Measurements from ENCODE around the gene CDC45. TPM values are rescaled to one million over a fixed set of nuclear protein-coding genes. Genes with fewer than 3 reads are reported as not detected.

CDC45 gene
- total and polyA plus RNA-seq, 9 donors: 0.46 to 2.2 (median 1.1) TPM; not detected in 3

DNA sequence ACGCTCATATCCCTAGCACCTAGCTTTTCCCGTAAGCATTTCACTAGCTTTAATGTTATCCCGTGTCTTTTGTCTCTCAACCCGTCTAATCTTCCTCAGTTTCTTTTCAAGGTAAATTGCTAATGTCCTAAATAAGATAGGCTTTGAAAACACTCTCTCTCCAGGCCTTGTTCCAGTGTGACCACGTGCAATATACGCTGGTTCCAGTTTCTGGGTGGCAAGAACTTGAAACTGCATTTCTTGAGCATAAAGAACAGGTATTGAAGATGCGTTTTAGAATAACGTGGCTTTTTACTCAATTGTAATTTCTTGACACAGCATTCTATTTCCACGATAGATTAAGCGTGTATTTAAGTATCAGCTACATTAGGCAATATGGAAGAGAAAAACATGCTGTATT is 1.1 kb downstream of the CDC45 start:
- 53 to 63% (median 53%) methylated on average over 10 of the region's 10 CpGs for WGBS, 3 donors
- peaks cover 7% of the 10 kb centered on the region for H3K4me1 ChIP-seq (ENCODE audit: insufficient read depth)
- intact Hi-C loops (cut with DNase I): no loop called here
- H3K9me3 ChIP-seq: no peaks in the 10 kb centered on the region
- DNase-seq: no peak
- H3K27me3 ChIP-seq: no peaks in the 10 kb centered on the region
- H3K4me3 ChIP-seq: no peak overlapping the region
- no peaks in the 10 kb centered on the region for H3K36me3 ChIP-seq
- TF ChIP-seq, protein P1, sequence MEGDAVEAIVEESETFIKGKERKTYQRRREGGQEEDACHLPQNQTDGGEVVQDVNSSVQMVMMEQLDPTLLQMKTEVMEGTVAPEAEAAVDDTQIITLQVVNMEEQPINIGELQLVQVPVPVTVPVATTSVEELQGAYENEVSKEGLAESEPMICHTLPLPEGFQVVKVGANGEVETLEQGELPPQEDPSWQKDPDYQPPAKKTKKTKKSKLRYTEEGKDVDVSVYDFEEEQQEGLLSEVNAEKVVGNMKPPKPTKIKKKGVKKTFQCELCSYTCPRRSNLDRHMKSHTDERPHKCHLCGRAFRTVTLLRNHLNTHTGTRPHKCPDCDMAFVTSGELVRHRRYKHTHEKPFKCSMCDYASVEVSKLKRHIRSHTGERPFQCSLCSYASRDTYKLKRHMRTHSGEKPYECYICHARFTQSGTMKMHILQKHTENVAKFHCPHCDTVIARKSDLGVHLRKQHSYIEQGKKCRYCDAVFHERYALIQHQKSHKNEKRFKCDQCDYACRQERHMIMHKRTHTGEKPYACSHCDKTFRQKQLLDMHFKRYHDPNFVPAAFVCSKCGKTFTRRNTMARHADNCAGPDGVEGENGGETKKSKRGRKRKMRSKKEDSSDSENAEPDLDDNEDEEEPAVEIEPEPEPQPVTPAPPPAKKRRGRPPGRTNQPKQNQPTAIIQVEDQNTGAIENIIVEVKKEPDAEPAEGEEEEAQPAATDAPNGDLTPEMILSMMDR (IDR thresholded peaks at IDR 0.05): no peak
- TF ChIP-seq EP300 (IDR thresholded peaks at IDR 0.05) (no peak), POLR2A (IDR thresholded peaks at IDR 0.05) (no peak)
- no peak overlapping the region for H3K27ac ChIP-seq

DNA sequence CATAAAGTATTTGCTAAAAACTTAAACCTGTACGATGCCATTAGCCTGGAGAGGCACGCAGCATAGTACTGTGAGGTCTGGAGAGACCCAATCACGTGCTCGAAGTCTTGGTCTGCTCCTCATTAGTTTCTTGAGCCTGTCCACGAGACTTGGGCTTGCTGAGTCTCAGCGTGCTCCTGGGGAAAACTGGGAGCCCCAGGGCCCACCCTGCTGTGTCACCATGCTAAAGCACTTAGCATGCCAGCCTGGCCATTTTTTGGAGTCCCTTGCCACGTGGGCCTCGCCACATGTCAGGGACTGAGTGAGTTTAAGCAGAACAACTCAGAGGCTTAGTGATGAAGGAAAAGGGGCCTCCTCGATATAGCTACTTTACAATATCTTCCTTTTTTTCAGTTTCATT is 2.6 kb downstream of the CDC45 start:
- Histone ChIP-seq H3K36me3 (no peaks in the 10 kb centered on the region), H3K27me3 (no peaks in the 10 kb centered on the region), H3K4me3 (no peak overlapping the region), H3K9me3 (no peaks in the 10 kb centered on the region), H3K27ac (no peak overlapping the region), H3K4me1 (ENCODE audit: insufficient read depth) (peaks cover 7% of the 10 kb centered on the region)
- intact Hi-C loops (cut with DNase I): no loop called here
- DNase-seq: no peak
- TF ChIP-seq, protein P1 (IDR thresholded peaks at IDR 0.05): no peak
- no peak for TF ChIP-seq EP300 (IDR thresholded peaks at IDR 0.05)
- TF ChIP-seq POLR2A (IDR thresholded peaks at IDR 0.05): no peak
- 89 to 93% (median 91%) methylated on average over 9 of the region's 9 CpGs for WGBS, 3 donors

DNA sequence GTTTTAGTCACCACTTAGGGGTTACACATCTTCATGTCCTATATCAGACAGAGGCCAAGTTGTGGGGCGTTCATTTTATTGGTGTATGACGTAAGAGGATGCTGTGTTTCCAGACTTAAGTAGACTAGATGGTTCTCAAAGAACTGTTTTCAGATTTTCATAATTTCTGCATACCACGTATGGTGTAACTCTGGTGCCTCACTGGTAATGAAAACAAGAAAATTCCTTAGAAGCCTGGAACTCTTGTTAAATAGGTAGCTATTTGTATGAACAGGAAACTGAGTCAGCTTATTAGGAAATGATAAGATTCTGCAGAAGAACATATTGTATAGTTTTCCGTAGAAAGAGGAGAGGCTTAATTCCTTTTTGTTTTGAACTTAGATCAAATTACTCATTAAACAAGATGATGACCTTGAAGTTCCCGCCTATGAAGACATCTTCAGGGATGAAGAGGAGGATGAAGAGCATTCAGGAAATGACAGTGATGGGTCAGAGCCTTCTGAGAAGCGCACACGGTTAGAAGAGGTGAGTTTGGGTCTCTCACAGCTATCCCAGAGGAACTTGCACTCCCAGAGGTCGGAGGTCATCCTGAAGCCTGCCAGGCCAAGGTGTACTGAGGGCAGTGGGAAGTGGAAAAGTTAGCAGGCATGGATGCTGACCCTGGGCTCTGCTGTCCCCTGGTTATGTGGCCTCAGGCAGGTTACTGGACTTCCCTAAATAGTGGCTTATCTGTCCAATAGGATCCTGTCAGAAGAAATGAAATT is 3.9 kb downstream of the CDC45 start:
- Histone ChIP-seq H3K27me3 (no peaks in the 10 kb centered on the region), H3K4me3 (no peak overlapping the region), H3K9me3 (no peaks in the 10 kb centered on the region), H3K27ac (no peak overlapping the region), H3K36me3 (no peaks in the 10 kb centered on the region), H3K4me1 (ENCODE audit: insufficient read depth) (peaks cover 4% of the 10 kb centered on the region)
- no peak for DNase-seq
- WGBS, 3 donors: 71 to 82% (median 75%) methylated on average over 8 of the region's 8 CpGs
- intact Hi-C loops (cut with DNase I): no loop called here
- no peak for TF ChIP-seq POLR2A (IDR thresholded peaks at IDR 0.05)
- TF ChIP-seq, protein P1 (IDR thresholded peaks at IDR 0.05): no peak
- TF ChIP-seq EP300 (IDR thresholded peaks at IDR 0.05): no peak

DNA sequence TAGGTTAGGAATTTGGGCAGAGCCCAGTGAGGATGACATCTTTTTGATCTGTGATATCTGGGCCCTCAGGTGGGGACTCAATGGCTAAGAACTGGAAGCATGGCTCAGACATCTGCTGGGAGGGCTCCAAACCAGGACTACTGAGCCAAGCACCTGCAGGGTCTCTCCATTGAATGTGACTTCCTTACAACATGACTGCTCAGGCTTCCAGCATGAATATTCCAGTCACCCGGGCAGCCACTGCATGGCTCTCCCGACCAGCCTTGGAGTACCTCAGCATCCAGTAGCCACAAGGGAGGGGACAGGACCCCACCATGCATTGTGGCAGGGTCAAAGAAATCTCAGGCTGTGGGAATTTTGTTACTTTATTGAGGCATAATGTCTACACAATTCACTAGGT is 8.6 kb downstream of the CDC45 start:
- Histone ChIP-seq H3K27ac (no peak overlapping the region), H3K4me1 (ENCODE audit: insufficient read depth) (no peaks in the 10 kb centered on the region), H3K4me3 (no peak overlapping the region), H3K9me3 (no peaks in the 10 kb centered on the region), H3K27me3 (no peaks in the 10 kb centered on the region), H3K36me3 (no peaks in the 10 kb centered on the region)
- WGBS, 3 donors: 81 to 95% (median 93%) methylated on average over 2 of the region's 2 CpGs
- intact Hi-C loops (cut with DNase I): no loop called here
- TF ChIP-seq, protein P1 (IDR thresholded peaks at IDR 0.05): no peak
- TF ChIP-seq EP300 (IDR thresholded peaks at IDR 0.05) (no peak), POLR2A (IDR thresholded peaks at IDR 0.05) (no peak)
- DNase-seq: no peak

All from ovary (tissue), 9 donors.